ENCODE measurements around the gene ITPR2. TPM values are rescaled to one million over a fixed set of nuclear protein-coding genes. Genes with fewer than 3 reads are reported as not detected.

Gene ITPR2
- total RNA-seq, 1 donor from 2014 or later: 74.5 TPM

- intact Hi-C loops (cut with micrococcal nuclease): no loop called here
- no peak for TF ChIP-seq CTCF (IDR thresholded peaks at IDR 0.05)
- POLR2A ChIA-PET: no interaction called here
- no peak for ATAC-seq (ENCODE audit: low read depth)
- Mint-ChIP-seq H3K4me1 (no peaks in the 10 kb centered on the region), H3K9me3 (peaks cover 2% of the 10 kb centered on the region), H3K4me3 (no peak overlapping the region), H3K36me3 (ENCODE audit: low read depth) (peaks cover 41% of the 10 kb centered on the region), H3K27me3 (no peaks in the 10 kb centered on the region), H3K27ac (no peak overlapping the region)
- CTCF ChIA-PET: interaction anchor here (0.7 kb wide), 1 partner anchor 15 kb away, joined by 3 read pairs; no protein-coding TSS in a partner anchor
- DNase-seq: no peak
Observed at GRCh38 chr12:26668230-26668629, 164.8 kb downstream of the ITPR2 start.

GRCh38 chr12:26666286-26666685 is 166.7 kb downstream of the ITPR2 start:
- no peak for TF ChIP-seq CTCF (IDR thresholded peaks at IDR 0.05)
- Mint-ChIP-seq H3K36me3 (ENCODE audit: low read depth) (peaks cover 53% of the 10 kb centered on the region), H3K9me3 (no peaks in the 10 kb centered on the region), H3K27me3 (no peaks in the 10 kb centered on the region), H3K4me3 (no peak overlapping the region), H3K27ac (no peak overlapping the region), H3K4me1 (no peaks in the 10 kb centered on the region)
- intact Hi-C loops (cut with micrococcal nuclease): no loop called here
- DNase-seq (no peak), ATAC-seq (ENCODE audit: low read depth) (no peak)
- ChIA-PET POLR2A (no interaction called here), CTCF (interaction anchor here (0.9 kb wide), 1 partner anchor 35 kb away, joined by 3 read pairs; no protein-coding TSS in a partner anchor)

DNA sequence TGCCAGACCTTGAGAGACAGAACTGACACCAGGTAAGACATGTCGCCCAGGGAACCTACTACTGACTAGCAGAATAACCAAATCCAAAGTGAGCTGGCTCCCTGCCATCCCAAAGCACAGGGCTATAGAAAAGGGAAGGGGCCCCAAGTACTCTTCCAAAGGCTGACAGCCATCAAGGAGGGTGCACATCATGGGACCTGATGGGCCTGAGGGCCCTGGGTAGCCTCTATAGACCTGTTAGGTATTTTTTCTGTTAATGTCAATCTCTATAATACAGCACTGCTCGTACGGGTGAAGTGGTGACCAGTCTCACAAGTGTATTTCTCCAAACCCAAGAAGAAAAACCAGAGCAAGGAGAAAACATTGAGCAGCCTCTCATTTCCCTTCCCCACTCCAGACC is 171.6 kb downstream of the ITPR2 start:
- TF ChIP-seq CTCF (IDR thresholded peaks at IDR 0.05): no peak
- ATAC-seq (ENCODE audit: low read depth) (no peak), DNase-seq (no peak)
- ChIA-PET CTCF (interaction anchor here (1.9 kb wide), 1 partner anchor 10 kb away, joined by 5 read pairs; no protein-coding TSS in a partner anchor), POLR2A (no interaction called here)
- Mint-ChIP-seq H3K27ac (no peak overlapping the region), H3K27me3 (no peaks in the 10 kb centered on the region), H3K36me3 (ENCODE audit: low read depth) (peaks cover 69% of the 10 kb centered on the region), H3K4me3 (no peak overlapping the region), H3K9me3 (no peaks in the 10 kb centered on the region), H3K4me1 (no peaks in the 10 kb centered on the region)
- intact Hi-C loops (cut with micrococcal nuclease): no loop called here

- ChIA-PET CTCF (interaction anchor here (0.8 kb wide), 1 partner anchor 42 kb away, joined by 3 read pairs; no protein-coding TSS in a partner anchor), POLR2A (no interaction called here)
- DNase-seq: no peak
- intact Hi-C loops (cut with micrococcal nuclease): no loop called here
- no peak for TF ChIP-seq CTCF (IDR thresholded peaks at IDR 0.05)
- H3K9me3 Mint-ChIP-seq: no peaks in the 10 kb centered on the region
- no peak for ATAC-seq (ENCODE audit: low read depth)
- H3K27ac Mint-ChIP-seq: no peak overlapping the region
- no peaks in the 10 kb centered on the region for H3K4me1 Mint-ChIP-seq
- peaks cover 69% of the 10 kb centered on the region for H3K36me3 Mint-ChIP-seq (ENCODE audit: low read depth)
- no peak overlapping the region for H3K4me3 Mint-ChIP-seq
- H3K27me3 Mint-ChIP-seq: no peaks in the 10 kb centered on the region
Observed at GRCh38 chr12:26659930-26660329, 173.1 kb downstream of the ITPR2 start.

GRCh38 chr12:26658991-26659390 is 174.0 kb downstream of the ITPR2 start:
- ChIA-PET POLR2A (no interaction called here), CTCF (no interaction called here)
- no peak overlapping the region for H3K27ac Mint-ChIP-seq
- DNase-seq (no peak), ATAC-seq (ENCODE audit: low read depth) (no peak)
- TF ChIP-seq CTCF (IDR thresholded peaks at IDR 0.05): no peak
- intact Hi-C loops (cut with micrococcal nuclease): no loop called here
- no peak overlapping the region for H3K4me3 Mint-ChIP-seq
- no peaks in the 10 kb centered on the region for H3K9me3 Mint-ChIP-seq
- no peaks in the 10 kb centered on the region for H3K27me3 Mint-ChIP-seq
- H3K36me3 Mint-ChIP-seq (ENCODE audit: low read depth): peaks cover 73% of the 10 kb centered on the region
- no peaks in the 10 kb centered on the region for H3K4me1 Mint-ChIP-seq

Data from activated B cell treated with CpG ODN at 0.5 μM for 24 hours (primary cell).